Neural progenitor cell (in vitro differentiated cells): Measurements from ENCODE around the gene DNAJB11. TPM values are rescaled to one million over a fixed set of nuclear protein-coding genes. Genes with fewer than 3 reads are reported as not detected.

ENCODE experiments used
- DNase-seq: peaks from one replicate; pipeline ENCODE4 v3.0.0-alpha.2; 2016; ENCODE audit warnings: low spot score
- H2AFZ ChIP-seq: fragments of 200-600 bp; sonication (generic); replicated peaks from 2 replicates; pipeline ENCODE4 v1.6.1; 2016; ENCODE audit warnings: antibody characterized with exemption
- H3F3A ChIP-seq: fragments of 200-600 bp; sonication (generic); 2 replicates; pipeline ENCODE4 v1.6.1; 2016; ENCODE audit warnings: antibody characterized with exemption, low read depth
- H3K27ac ChIP-seq: fragments of 200-600 bp; sonication (generic); 2 replicates; pipeline ENCODE4 v1.5.1; 2016; ENCODE audit warnings: mild to moderate bottlenecking
- H3K27me3 ChIP-seq: fragments of 200-600 bp; sonication (generic); 2 replicates; pipeline ENCODE4 v1.6.1; 2016; ENCODE audit warnings: mild to moderate bottlenecking, moderate library complexity
- H3K36me3 ChIP-seq: fragments of 200-600 bp; sonication (generic); 2 replicates; pipeline ENCODE4 v1.5.1; 2016
- H3K4me1 ChIP-seq: fragments of 200-600 bp; sonication (generic); 2 replicates; pipeline ENCODE4 v1.6.1; 2016; ENCODE audit warnings: mixed run types
- H3K4me2 ChIP-seq: fragments of 200-600 bp; sonication (generic); 2 replicates; pipeline ENCODE4 v1.6.1; 2016
- H3K4me3 ChIP-seq: fragments of 200-600 bp; sonication (generic); 2 replicates; pipeline ENCODE4 v1.5.1; 2016
- H3K79me2 ChIP-seq: fragments of 200-600 bp; sonication (generic); 2 replicates; pipeline ENCODE4 v1.6.1; 2016; ENCODE audit warnings: low read depth
- H3K9ac ChIP-seq: fragments of 200-600 bp; sonication (generic); 2 replicates; pipeline ENCODE4 v1.6.1; 2016
- H3K9me3 ChIP-seq: fragments of 200-600 bp; sonication (generic); 2 replicates; pipeline ENCODE4 v1.5.1; 2016; ENCODE audit warnings: low read depth
- H4K20me1 ChIP-seq: fragments of 200-600 bp; sonication (generic); 2 replicates; pipeline ENCODE4 v1.6.1; 2016; ENCODE audit warnings: low read depth
- H3K27ac Mint-ChIP-seq: 3 replicates; pipeline ENCODE4 v1.8.0; 2021; ENCODE audit warnings: mixed read lengths
- H3K27me3 Mint-ChIP-seq: 2 replicates; pipeline ENCODE4 v1.8.0; 2022; ENCODE audit warnings: low read depth, mild to moderate bottlenecking, inconsistent platforms, moderate library complexity, mixed read lengths; ENCODE audit not compliant: insufficient read depth
- H3K36me3 Mint-ChIP-seq: 3 replicates; pipeline ENCODE4 v1.8.0; 2021; ENCODE audit warnings: mixed read lengths
- H3K4me1 Mint-ChIP-seq: 3 replicates; pipeline ENCODE4 v1.8.0; 2021; ENCODE audit warnings: mixed read lengths
- H3K4me3 Mint-ChIP-seq: 3 replicates; pipeline ENCODE4 v1.8.0; 2021; ENCODE audit warnings: mild to moderate bottlenecking, moderate library complexity, mixed read lengths
- H3K9me3 Mint-ChIP-seq: 3 replicates; pipeline ENCODE4 v1.8.0; 2020; ENCODE audit warnings: mixed read lengths
- EZH2 ChIP-seq: fragments of 200-600 bp; sonication (generic); IDR thresholded peaks from 2 replicates; pipeline ENCODE4 v1.6.1; 2017; ENCODE audit warnings: antibody characterized with exemption, mild to moderate bottlenecking, moderate library complexity
- EZH2phosphoT487 ChIP-seq: fragments of 200-600 bp; sonication (generic); IDR thresholded peaks from 2 replicates; pipeline ENCODE4 v1.6.1; 2017; ENCODE audit warnings: antibody characterized with exemption
- total RNA-seq: library from RNA; depleted of rRNA; stranded (reverse); fragments of >200 nt; gene quantifications from 2 replicates; pipeline ENCODE4 v1.2.3, GENCODE V29; 2015; ENCODE audit warnings: low replicate concordance
- TF ChIP-seq, protein P1 (sequence below): fragments of 200-600 bp; sonication (generic); IDR thresholded peaks from 2 replicates; pipeline ENCODE4 v1.5.1; 2017; ENCODE audit warnings: antibody characterized with exemption, mild to moderate bottlenecking

DNAJB11 gene
- total RNA-seq, 1 donor from 2014 or later: 73.0 TPM

DNA sequence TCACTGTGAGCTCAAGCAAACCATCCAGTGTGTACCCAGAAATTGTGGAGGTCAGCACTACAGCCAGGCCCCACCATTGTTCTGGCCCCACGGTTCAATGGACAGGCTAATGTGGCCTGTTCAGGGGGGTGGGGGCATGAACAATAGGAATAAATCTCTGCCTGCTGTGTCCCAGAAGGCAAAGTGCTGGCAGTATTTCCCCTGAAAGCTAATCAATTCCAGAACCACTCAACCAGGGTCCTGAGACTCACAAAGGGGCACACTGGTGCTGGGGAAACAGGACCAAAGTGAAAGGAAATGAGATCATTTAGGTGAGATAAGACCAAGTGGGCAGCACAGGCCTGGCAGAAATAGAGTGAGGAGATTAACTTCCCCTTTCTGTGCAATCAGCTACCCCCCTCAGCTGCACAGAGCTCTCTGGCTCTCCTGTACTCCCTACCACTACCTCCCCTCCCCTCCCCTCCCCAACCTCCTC is 37.9 kb upstream of the DNAJB11 start:
- H3K36me3 Mint-ChIP-seq: peaks cover 3% of the 10 kb centered on the region
- peaks cover 83% of the 10 kb centered on the region for H3K4me1 Mint-ChIP-seq
- Histone ChIP-seq H3K9ac (no peak overlapping the region), H3K9me3 (no peaks in the 10 kb centered on the region), H3K79me2 (no peaks in the 10 kb centered on the region), H3K27ac (peak overlapping the region; percentile 4), H3K4me1 (peaks cover 52% of the 10 kb centered on the region), H4K20me1 (no peaks in the 10 kb centered on the region), H3K36me3 (no peaks in the 10 kb centered on the region), H3K4me3 (no peak overlapping the region), H3F3A (peaks cover 33% of the 10 kb centered on the region), H3K27me3 (no peaks in the 10 kb centered on the region), H3K4me2 (peak overlapping the region; percentile 65), H2AFZ (no peak overlapping the region)
- DNase-seq: peak; percentile 93
- peaks cover 12% of the 10 kb centered on the region for H3K9me3 Mint-ChIP-seq
- peak overlapping the region; percentile 87 for H3K27ac Mint-ChIP-seq
- H3K4me3 Mint-ChIP-seq: peak overlapping the region; percentile 80
- H3K27me3 Mint-ChIP-seq: peaks cover 16% of the 10 kb centered on the region
- TF ChIP-seq EZH2 (no peak), EZH2phosphoT487 (no peak)
- TF ChIP-seq, protein P1, sequence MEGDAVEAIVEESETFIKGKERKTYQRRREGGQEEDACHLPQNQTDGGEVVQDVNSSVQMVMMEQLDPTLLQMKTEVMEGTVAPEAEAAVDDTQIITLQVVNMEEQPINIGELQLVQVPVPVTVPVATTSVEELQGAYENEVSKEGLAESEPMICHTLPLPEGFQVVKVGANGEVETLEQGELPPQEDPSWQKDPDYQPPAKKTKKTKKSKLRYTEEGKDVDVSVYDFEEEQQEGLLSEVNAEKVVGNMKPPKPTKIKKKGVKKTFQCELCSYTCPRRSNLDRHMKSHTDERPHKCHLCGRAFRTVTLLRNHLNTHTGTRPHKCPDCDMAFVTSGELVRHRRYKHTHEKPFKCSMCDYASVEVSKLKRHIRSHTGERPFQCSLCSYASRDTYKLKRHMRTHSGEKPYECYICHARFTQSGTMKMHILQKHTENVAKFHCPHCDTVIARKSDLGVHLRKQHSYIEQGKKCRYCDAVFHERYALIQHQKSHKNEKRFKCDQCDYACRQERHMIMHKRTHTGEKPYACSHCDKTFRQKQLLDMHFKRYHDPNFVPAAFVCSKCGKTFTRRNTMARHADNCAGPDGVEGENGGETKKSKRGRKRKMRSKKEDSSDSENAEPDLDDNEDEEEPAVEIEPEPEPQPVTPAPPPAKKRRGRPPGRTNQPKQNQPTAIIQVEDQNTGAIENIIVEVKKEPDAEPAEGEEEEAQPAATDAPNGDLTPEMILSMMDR: no peak

- Mint-ChIP-seq H3K4me1 (peaks cover 77% of the 10 kb centered on the region), H3K36me3 (no peaks in the 10 kb centered on the region), H3K9me3 (no peaks in the 10 kb centered on the region), H3K4me3 (peak overlapping the region; percentile 14), H3K27me3 (peaks cover 13% of the 10 kb centered on the region), H3K27ac (peak overlapping the region; percentile 79)
- Histone ChIP-seq H3K9ac (no peak overlapping the region), H3K4me2 (no peak overlapping the region), H3K9me3 (no peaks in the 10 kb centered on the region), H3K4me3 (no peak overlapping the region), H2AFZ (no peak overlapping the region), H3K27me3 (no peaks in the 10 kb centered on the region), H3K4me1 (peaks cover 50% of the 10 kb centered on the region), H3F3A (peaks cover 33% of the 10 kb centered on the region), H3K79me2 (no peaks in the 10 kb centered on the region), H3K36me3 (no peaks in the 10 kb centered on the region), H4K20me1 (no peaks in the 10 kb centered on the region), H3K27ac (no peak overlapping the region)
- TF ChIP-seq, protein P1: no peak
- no peak for TF ChIP-seq EZH2
- TF ChIP-seq EZH2phosphoT487: no peak
- DNase-seq: no peak
Observed at GRCh38 chr3:186534113-186534669, 36.3 kb upstream of the DNAJB11 start.

DNA sequence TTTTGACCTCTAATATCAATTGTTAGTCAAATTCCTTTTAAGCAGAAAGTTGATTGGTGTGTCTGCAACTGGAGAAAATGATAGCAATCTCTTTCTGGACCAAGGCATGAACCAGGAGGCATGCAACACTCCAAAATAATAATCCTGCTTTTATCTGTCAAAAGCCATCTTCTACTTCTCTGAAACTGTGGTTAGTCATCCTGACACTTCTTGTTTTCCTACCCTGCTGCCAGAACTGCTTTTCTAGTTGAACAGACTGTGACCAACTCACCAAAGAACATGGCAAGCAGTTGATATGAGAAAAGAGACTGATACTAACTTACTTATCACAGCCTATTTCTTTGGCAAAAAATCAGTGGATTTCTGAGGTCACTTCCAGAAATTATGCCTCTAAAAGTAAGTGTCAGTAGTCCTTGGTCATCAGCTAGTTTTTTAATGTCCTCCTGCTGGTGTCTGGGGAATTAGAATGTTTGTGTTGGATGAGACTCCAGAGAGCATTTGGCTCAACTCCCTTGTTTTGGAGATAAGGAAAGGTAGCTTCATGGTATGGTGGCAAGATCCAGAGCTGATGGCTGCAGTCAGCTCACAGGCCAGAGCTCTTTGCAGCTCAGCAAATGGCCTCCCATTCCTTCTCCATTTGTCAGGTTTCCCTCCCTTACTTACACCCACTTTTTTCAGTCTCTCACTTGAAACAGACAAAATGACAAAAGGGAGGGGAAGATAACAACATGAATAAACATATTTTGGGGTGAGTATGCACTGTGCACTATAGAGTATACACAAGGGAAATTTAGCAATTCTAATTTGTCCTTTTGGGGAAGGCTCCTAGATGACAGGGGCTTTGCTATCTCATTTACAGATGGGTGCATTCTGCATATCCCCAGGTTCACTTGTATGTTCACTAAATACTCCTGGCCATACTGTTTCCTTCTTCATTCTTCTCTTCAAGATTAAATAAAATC is 33.4 kb upstream of the DNAJB11 start:
- Mint-ChIP-seq H3K9me3 (no peaks in the 10 kb centered on the region), H3K27ac (no peak overlapping the region), H3K4me3 (no peak overlapping the region), H3K27me3 (peaks cover 5% of the 10 kb centered on the region), H3K36me3 (no peaks in the 10 kb centered on the region), H3K4me1 (peaks cover 76% of the 10 kb centered on the region)
- H3K4me3 ChIP-seq: no peak overlapping the region
- no peak for TF ChIP-seq EZH2phosphoT487
- TF ChIP-seq, protein P1: no peak
- no peak for TF ChIP-seq EZH2
- H3K9me3 ChIP-seq: no peaks in the 10 kb centered on the region
- H3F3A ChIP-seq: peaks cover 14% of the 10 kb centered on the region
- H3K79me2 ChIP-seq: no peaks in the 10 kb centered on the region
- H3K4me1 ChIP-seq: peaks cover 32% of the 10 kb centered on the region
- no peak overlapping the region for H3K4me2 ChIP-seq
- H3K27ac ChIP-seq: no peak overlapping the region
- H2AFZ ChIP-seq: no peak overlapping the region
- H3K36me3 ChIP-seq: no peaks in the 10 kb centered on the region
- no peak for DNase-seq
- H4K20me1 ChIP-seq: no peaks in the 10 kb centered on the region
- no peak overlapping the region for H3K9ac ChIP-seq
- no peaks in the 10 kb centered on the region for H3K27me3 ChIP-seq
